ENCODE measurements around the gene SLC9B2. TPM values are rescaled to one million over a fixed set of nuclear protein-coding genes. Genes with fewer than 3 reads are reported as not detected.

The SLC9B2 gene
- total RNA-seq, 1 experiment from 2014 or later = 2.0 TPM

- no peaks in the 10 kb centered on the region for H4K20me1 ChIP-seq (ENCODE audit: insufficient read depth)
- no peaks in the 10 kb centered on the region for H3K36me3 ChIP-seq (ENCODE audit: low read depth)
- H3K9me3 ChIP-seq (ENCODE audit: insufficient read depth, low read depth) = no peaks in the 10 kb centered on the region
- ChIA-PET POLR2A (ENCODE audit: unreplicated experiment) (no interaction called here), CTCF (no interaction called here)
- no peaks in the 10 kb centered on the region for H3K9me2 ChIP-seq (ENCODE audit: insufficient read depth)
- H3K4me2 ChIP-seq = no peak overlapping the region
- H2AFZ ChIP-seq = no peak overlapping the region
- TF ChIP-seq CTCF (conservative IDR thresholded peaks at IDR 0.05) = no peak
- no peak for TF ChIP-seq EZH2 (IDR thresholded peaks at IDR 0.05; ENCODE audit: low read depth)
- no peaks in the 10 kb centered on the region for H3K27me3 ChIP-seq (ENCODE audit: insufficient read depth, low read depth)
- DNase-seq = no peak
- H3K79me2 ChIP-seq (ENCODE audit: low read depth) = no peaks in the 10 kb centered on the region
- no peak overlapping the region for H3K27ac ChIP-seq
- no peaks in the 10 kb centered on the region for H3F3A ChIP-seq (ENCODE audit: insufficient read depth, low read depth)
- no TSS peak for BruUV-seq (replicated peaks)
- H3K4me1 ChIP-seq (replicated peaks; ENCODE audit: insufficient read depth) = no peaks in the 10 kb centered on the region
- intact Hi-C loops (cut with micrococcal nuclease; ENCODE audit: unreplicated experiment) = no loop called here
- H3K4me3 ChIP-seq = no peak overlapping the region
Observed at GRCh38 chr4:103067841-103068547, 8.6 kb downstream of the SLC9B2 start.

- Histone ChIP-seq H3K4me2 (no peak overlapping the region), H3K79me2 (ENCODE audit: low read depth) (no peaks in the 10 kb centered on the region), H3K9me3 (ENCODE audit: insufficient read depth, low read depth) (no peaks in the 10 kb centered on the region), H3K4me3 (no peak overlapping the region), H3K27me3 (ENCODE audit: insufficient read depth, low read depth) (no peaks in the 10 kb centered on the region), H3F3A (ENCODE audit: insufficient read depth, low read depth) (no peaks in the 10 kb centered on the region), H3K27ac (no peak overlapping the region), H2AFZ (no peak overlapping the region), H3K36me3 (ENCODE audit: low read depth) (no peaks in the 10 kb centered on the region), H3K4me1 (replicated peaks; ENCODE audit: insufficient read depth) (no peaks in the 10 kb centered on the region), H3K9me2 (ENCODE audit: insufficient read depth) (no peaks in the 10 kb centered on the region), H4K20me1 (ENCODE audit: insufficient read depth) (no peaks in the 10 kb centered on the region)
- DNase-seq = no peak
- BruUV-seq (replicated peaks) = no TSS peak
- intact Hi-C loops (cut with micrococcal nuclease; ENCODE audit: unreplicated experiment) = no loop called here
- CTCF ChIA-PET = interaction anchor here (0.6 kb wide), 1 partner anchor 633 kb away, joined by 5 read pairs; no protein-coding TSS in a partner anchor
- TF ChIP-seq EZH2 (IDR thresholded peaks at IDR 0.05; ENCODE audit: low read depth) = no peak
- TF ChIP-seq CTCF (conservative IDR thresholded peaks at IDR 0.05) = no peak
- POLR2A ChIA-PET (ENCODE audit: unreplicated experiment) = no interaction called here
Observed at GRCh38 chr4:103060453-103061148, 16.0 kb downstream of the SLC9B2 start.

- no peaks in the 10 kb centered on the region for H3K9me2 ChIP-seq (ENCODE audit: insufficient read depth)
- no peak overlapping the region for H3K4me3 ChIP-seq
- DNase-seq = no peak
- no peak overlapping the region for H2AFZ ChIP-seq
- H3K4me1 ChIP-seq (replicated peaks; ENCODE audit: insufficient read depth) = no peaks in the 10 kb centered on the region
- ChIA-PET CTCF (no interaction called here), POLR2A (ENCODE audit: unreplicated experiment) (no interaction called here)
- H4K20me1 ChIP-seq (ENCODE audit: insufficient read depth) = no peaks in the 10 kb centered on the region
- H3K79me2 ChIP-seq (ENCODE audit: low read depth) = no peaks in the 10 kb centered on the region
- H3K36me3 ChIP-seq (ENCODE audit: low read depth) = no peaks in the 10 kb centered on the region
- no peaks in the 10 kb centered on the region for H3F3A ChIP-seq (ENCODE audit: insufficient read depth, low read depth)
- H3K27ac ChIP-seq = no peak overlapping the region
- no TSS peak for BruUV-seq (replicated peaks)
- TF ChIP-seq CTCF (conservative IDR thresholded peaks at IDR 0.05) (no peak), EZH2 (IDR thresholded peaks at IDR 0.05; ENCODE audit: low read depth) (no peak)
- intact Hi-C loops (cut with micrococcal nuclease; ENCODE audit: unreplicated experiment) = no loop called here
- no peaks in the 10 kb centered on the region for H3K27me3 ChIP-seq (ENCODE audit: insufficient read depth, low read depth)
- no peak overlapping the region for H3K4me2 ChIP-seq
- H3K9me3 ChIP-seq (ENCODE audit: insufficient read depth, low read depth) = no peaks in the 10 kb centered on the region
Observed at GRCh38 chr4:103054030-103054429, 22.5 kb downstream of the SLC9B2 start.

All from PC-9 (cell line).